Brain microvascular endothelial cell (primary cell): ENCODE measurements around the gene PAGE4.
A peak's percentile ranks its signal among the peaks of the same experiment; 100 is the strongest.

ENCODE experiments used
- DNase-seq: peaks from one replicate; pipeline ENCODE4 v3.0.0-alpha.2; 2020
- H3K27ac ChIP-seq: fragments of 250-450 bp; sonication (Bioruptor Pico); 2 replicates; pipeline ENCODE4 v1.5.1; 2020; ENCODE audit warnings: mild to moderate bottlenecking, moderate library complexity
- H3K27me3 ChIP-seq: fragments of 250-450 bp; sonication (Bioruptor Pico); replicated peaks from 2 replicates; pipeline ENCODE4 v1.5.1; 2020; ENCODE audit warnings: mild to moderate bottlenecking
- H3K36me3 ChIP-seq: fragments of 250-450 bp; sonication (Bioruptor Pico); replicated peaks from 2 replicates; pipeline ENCODE4 v1.5.1; 2020; ENCODE audit warnings: mild to moderate bottlenecking
- H3K4me3 ChIP-seq: 2 replicates; pipeline ENCODE4 v1.5.1; 2011; ENCODE audit warnings: low read depth, mild to moderate bottlenecking, control low read depth, low read length, moderate library complexity
- CTCF ChIP-seq: IDR thresholded peaks from 2 replicates; pipeline ENCODE4 v1.5.1; 2011; ENCODE audit warnings: low read depth, mild to moderate bottlenecking, moderate library complexity, low read length, control low read depth, inconsistent platforms; ENCODE audit errors: missing control alignments
- in situ Hi-C: cut with HindIII; loops from 2 replicates; pipeline ENCODE4 v1.10.0; 2017; ENCODE audit warnings: low sequenced_read_pairs, low pct_ligation_motif_present

PAGE4 gene

GRCh38 chrX:49812177-49812576 lies 16.9 kb upstream of the PAGE4 start:
- Histone ChIP-seq H3K27me3 (no peaks in the 10 kb centered on the region), H3K4me3 (no peak overlapping the region), H3K27ac (no peak overlapping the region), H3K36me3 (no peaks in the 10 kb centered on the region)
- no peak for DNase-seq
- TF ChIP-seq CTCF: no peak
- in situ Hi-C loops: no loop called here

GRCh38 chrX:49816435-49816834 lies 12.7 kb upstream of the PAGE4 start:
- Histone ChIP-seq H3K27me3 (no peaks in the 10 kb centered on the region), H3K4me3 (no peak overlapping the region), H3K36me3 (no peaks in the 10 kb centered on the region), H3K27ac (no peak overlapping the region)
- in situ Hi-C loops: no loop called here
- no peak for TF ChIP-seq CTCF
- no peak for DNase-seq

GRCh38 chrX:49838374-49838773 lies 9.3 kb downstream of the PAGE4 start:
- H3K27ac ChIP-seq: no peak overlapping the region
- H3K27me3 ChIP-seq: no peaks in the 10 kb centered on the region
- in situ Hi-C loops: no loop called here
- no peaks in the 10 kb centered on the region for H3K36me3 ChIP-seq
- peak; percentile 68 for TF ChIP-seq CTCF
- peak; percentile 4 for DNase-seq
- no peak overlapping the region for H3K4me3 ChIP-seq

GRCh38 chrX:49840679-49841078 lies 11.6 kb downstream of the PAGE4 start:
- Histone ChIP-seq H3K27ac (no peak overlapping the region), H3K4me3 (no peak overlapping the region), H3K36me3 (no peaks in the 10 kb centered on the region), H3K27me3 (no peaks in the 10 kb centered on the region)
- DNase-seq: peak; percentile 14
- in situ Hi-C loops: no loop called here
- peak; percentile 53 for TF ChIP-seq CTCF

- Histone ChIP-seq H3K27me3 (no peaks in the 10 kb centered on the region), H3K36me3 (no peaks in the 10 kb centered on the region), H3K4me3 (no peak overlapping the region), H3K27ac (no peak overlapping the region)
- no peak for TF ChIP-seq CTCF
- DNase-seq: no peak
- in situ Hi-C loops: no loop called here
These were observed 13.5 kb downstream of the PAGE4 start for GRCh38 chrX:49842621-49843020.

GRCh38 chrX:49844611-49845010 lies 15.5 kb downstream of the PAGE4 start:
- in situ Hi-C loops: no loop called here
- no peak for DNase-seq
- no peaks in the 10 kb centered on the region for H3K27me3 ChIP-seq
- no peak overlapping the region for H3K27ac ChIP-seq
- no peaks in the 10 kb centered on the region for H3K36me3 ChIP-seq
- no peak for TF ChIP-seq CTCF
- H3K4me3 ChIP-seq: no peak overlapping the region
